Esophagus muscularis mucosa (tissue), 4 donors: ENCODE data around the gene PPM1F. TPM values are rescaled to one million over a fixed set of nuclear protein-coding genes. Genes with fewer than 3 reads are reported as not detected.

ENCODE experiments used
- DNase-seq: peaks from one replicate; pipeline ENCODE4 v3.0.0-alpha.2; 2017; ENCODE audit errors: extremely low spot score
- H3K27ac ChIP-seq, 4 donors: fragments of 200-600 bp; sonication (generic); replicated peaks in 1 of 4; 1 replicate in 3 of 4; 2 replicates in 1 of 4; pipeline ENCODE4 v1.5.1; 2016 to 2019; ENCODE audit warnings: mild to moderate bottlenecking in 1 of 4
- H3K27me3 ChIP-seq, 4 donors: fragments of 200-600 bp; sonication (generic); one replicate each; pipeline versions ENCODE4 v1.5.1 to v1.6.0; 2016 to 2019
- H3K36me3 ChIP-seq, 4 donors: fragments of 200-600 bp; sonication (generic); one replicate each; pipeline ENCODE4 v1.5.1; 2016 to 2019
- H3K4me1 ChIP-seq, 4 donors: fragments of 200-600 bp; sonication (generic); one replicate each; pipeline ENCODE4 v1.5.1; 2016 to 2019
- H3K4me3 ChIP-seq, 4 donors: fragments of 200-600 bp; sonication (generic); 1 replicate in 2 of 4; 2 replicates in 2 of 4; pipeline ENCODE4 v1.5.1; 2016 to 2019; ENCODE audit warnings: mild to moderate bottlenecking in 4 of 4, moderate library complexity in 1 of 4
- H3K9me3 ChIP-seq, 4 donors: fragments of 200-600 bp; sonication (generic); 1 replicate in 3 of 4; 2 replicates in 1 of 4; pipeline ENCODE4 v1.5.1; 2016 to 2019
- EP300 ChIP-seq: sonication (generic); formaldehyde crosslinking; IDR thresholded peaks from one replicate; pipeline ENCODE4 v1.6.1; 2017; ENCODE audit warnings: antibody characterized with exemption
- POLR2A ChIP-seq: fragments of 450-650 bp; IDR thresholded peaks from one replicate; pipeline ENCODE4 v1.6.1; 2017; ENCODE audit warnings: antibody characterized with exemption, moderate library complexity, mild to moderate bottlenecking, low read depth
- POLR2AphosphoS5 ChIP-seq, 2 donors: sonication (generic); formaldehyde crosslinking; IDR thresholded peaks; one replicate each; pipeline ENCODE4 v1.6.1; 2017; ENCODE audit warnings: antibody characterized with exemption in 2 of 2
- whole genome bisulfite sequencing: methylation state at CpG from one replicate; pipeline ENCODE4 v1.1.5; 2018; 5-methylcytosine and 5-hydroxymethylcytosine counted together
- intact Hi-C: fragments of 100-400 bp; cut with DNase I; formaldehyde crosslinking; loops from one replicate; pipeline ENCODE4 v1.15.1; 2023
- total RNA-seq, 4 donors: library from RNA; depleted of rRNA; stranded (reverse); fragments of >200 nt; gene quantifications; one replicate each; pipeline versions ENCODE4 v1.1.0 to v1.2.1, GENCODE V29; 2016
- TF ChIP-seq, protein P1 (sequence below), 3 experiments: fragments of 200-600 bp in 2 of 3; fragments of 450-650 bp in 1 of 3; sonication (generic) in 2 of 3; IDR thresholded peaks; one replicate each; pipeline ENCODE4 v1.5.1; 2017 to 2019; ENCODE audit warnings: antibody characterized with exemption in 3 of 3, mild to moderate bottlenecking in 2 of 3, moderate library complexity in 1 of 3

Gene PPM1F
- total RNA-seq, 4 donors from 2014 or later: 30.3 to 88.5 (median 74.1) TPM

DNA sequence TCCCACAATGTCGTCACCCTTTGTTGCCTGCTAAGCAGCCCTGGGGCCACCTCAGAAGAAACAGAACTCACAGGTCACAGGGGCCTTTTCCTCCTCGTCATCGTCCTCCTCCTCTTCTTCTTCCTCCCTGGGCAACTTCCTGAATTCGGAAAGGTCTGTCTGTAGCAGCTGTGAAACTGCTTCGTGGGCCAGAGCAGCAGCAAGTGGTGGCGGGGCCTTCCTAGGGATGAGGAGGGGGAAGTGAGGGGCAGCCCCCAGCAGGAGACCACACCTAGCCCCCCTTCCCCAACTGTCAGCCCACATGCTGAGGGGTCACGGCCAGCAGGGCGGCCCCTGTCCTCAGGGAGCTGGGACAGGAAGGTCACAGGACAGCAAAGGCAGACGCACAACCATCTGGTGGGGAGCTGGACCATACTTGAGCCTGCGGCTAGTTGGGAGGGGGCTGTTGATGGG lies 13.2 kb downstream of the PPM1F start:
- Histone ChIP-seq H3K27ac (peak overlapping the region; percentile 92 to 98 (median 94)), H3K4me3 (peak overlapping the region in 1 of 4 donors; percentile 67), H3K27me3 (no peaks in the 10 kb centered on the region), H3K36me3 (peaks cover under 1 to 41% (median 30%) of the 10 kb centered on the region in 4 donors), H3K9me3 (no peaks in the 10 kb centered on the region), H3K4me1 (peaks cover 84 to 96% (median 92%) of the 10 kb centered on the region in 4 donors)
- no peak for TF ChIP-seq EP300
- no peak for TF ChIP-seq POLR2A
- no peak for TF ChIP-seq POLR2AphosphoS5 (IDR thresholded peaks at IDR 0.05)
- no peak for DNase-seq
- intact Hi-C loops: loop anchor here (2.0 to 5.0 kb wide), 3 partner anchors 13 to 227 kb away; partner anchors contain the start of genes MAPK1 and PPM1F
- WGBS: 65% methylated on average over 8 of the region's 10 CpGs

DNA sequence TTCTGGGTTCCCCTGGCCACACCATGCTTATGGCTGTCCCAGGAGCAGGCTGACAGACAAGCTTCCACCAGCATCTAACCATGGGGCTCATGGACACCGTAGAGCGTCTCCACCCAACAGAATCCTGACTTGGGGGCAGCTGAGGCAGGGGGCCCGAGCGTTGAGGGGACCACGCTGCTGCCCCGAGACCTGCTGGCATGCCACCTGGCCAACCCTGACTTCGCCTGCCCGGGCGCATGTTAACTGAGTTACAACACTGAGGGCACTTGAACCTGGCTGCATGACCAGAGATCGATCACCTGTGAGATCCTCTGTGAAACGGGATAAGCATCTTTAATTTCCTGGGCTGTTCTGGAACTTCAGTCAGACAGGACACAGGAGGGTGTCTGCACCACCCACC lies 13.7 kb downstream of the PPM1F start:
- intact Hi-C loops: loop anchor here (2.0 to 5.0 kb wide), 3 partner anchors 14 to 227 kb away; partner anchors contain the start of genes MAPK1 and PPM1F
- Histone ChIP-seq H3K4me3 (peak overlapping the region; percentile 61 to 67 (median 66)), H3K27me3 (no peaks in the 10 kb centered on the region), H3K36me3 (peaks cover 0 to 40% (median 29%) of the 10 kb centered on the region in 4 donors), H3K27ac (peak overlapping the region; percentile 92 to 98 (median 94)), H3K4me1 (peaks cover 78 to 94% (median 86%) of the 10 kb centered on the region in 4 donors), H3K9me3 (no peaks in the 10 kb centered on the region)
- TF ChIP-seq POLR2AphosphoS5 (IDR thresholded peaks at IDR 0.05) (no peak), EP300 (no peak), POLR2A (no peak)
- TF ChIP-seq, protein P1, sequence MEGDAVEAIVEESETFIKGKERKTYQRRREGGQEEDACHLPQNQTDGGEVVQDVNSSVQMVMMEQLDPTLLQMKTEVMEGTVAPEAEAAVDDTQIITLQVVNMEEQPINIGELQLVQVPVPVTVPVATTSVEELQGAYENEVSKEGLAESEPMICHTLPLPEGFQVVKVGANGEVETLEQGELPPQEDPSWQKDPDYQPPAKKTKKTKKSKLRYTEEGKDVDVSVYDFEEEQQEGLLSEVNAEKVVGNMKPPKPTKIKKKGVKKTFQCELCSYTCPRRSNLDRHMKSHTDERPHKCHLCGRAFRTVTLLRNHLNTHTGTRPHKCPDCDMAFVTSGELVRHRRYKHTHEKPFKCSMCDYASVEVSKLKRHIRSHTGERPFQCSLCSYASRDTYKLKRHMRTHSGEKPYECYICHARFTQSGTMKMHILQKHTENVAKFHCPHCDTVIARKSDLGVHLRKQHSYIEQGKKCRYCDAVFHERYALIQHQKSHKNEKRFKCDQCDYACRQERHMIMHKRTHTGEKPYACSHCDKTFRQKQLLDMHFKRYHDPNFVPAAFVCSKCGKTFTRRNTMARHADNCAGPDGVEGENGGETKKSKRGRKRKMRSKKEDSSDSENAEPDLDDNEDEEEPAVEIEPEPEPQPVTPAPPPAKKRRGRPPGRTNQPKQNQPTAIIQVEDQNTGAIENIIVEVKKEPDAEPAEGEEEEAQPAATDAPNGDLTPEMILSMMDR (IDR thresholded peaks at IDR 0.05): no peak
- no peak for DNase-seq
- 62% methylated on average over 11 of the region's 11 CpGs for WGBS

DNA sequence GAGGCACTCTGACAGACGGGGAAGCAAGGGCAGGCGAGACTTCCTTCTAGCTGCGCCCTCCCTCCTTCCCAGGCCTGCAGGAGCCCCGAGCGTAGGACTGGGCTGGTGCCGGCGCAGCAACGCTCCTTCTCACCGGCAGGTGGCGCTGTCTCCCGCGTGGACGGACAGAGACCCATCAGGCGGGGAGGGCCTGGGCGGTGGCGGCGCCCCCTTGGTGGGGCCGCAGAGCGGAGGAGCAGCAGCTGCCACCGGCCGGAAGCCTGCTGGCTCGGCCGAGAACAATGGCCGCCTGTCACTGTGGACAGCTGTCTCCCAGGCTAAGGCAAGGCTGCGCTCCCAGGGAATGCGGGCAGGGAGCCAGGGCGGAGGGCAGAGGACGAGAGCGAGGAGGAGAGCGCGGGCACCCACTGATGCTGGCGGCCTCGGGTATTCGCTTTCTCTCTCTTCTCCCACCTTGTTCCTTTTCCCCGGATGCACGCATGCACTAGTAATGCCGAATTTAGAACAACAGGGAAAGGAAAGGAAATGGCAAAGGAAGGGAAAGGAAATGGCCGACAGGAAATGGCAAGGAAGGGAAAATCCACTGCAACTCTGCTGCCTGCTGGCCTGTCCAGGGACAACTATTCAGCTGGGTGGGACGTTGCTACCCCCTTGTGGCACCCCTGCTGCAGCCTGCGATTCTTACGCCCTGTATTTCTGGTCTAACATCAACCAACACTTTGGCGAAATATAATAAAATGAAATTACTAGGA lies 14.4 kb downstream of the PPM1F start:
- peak; percentile 98 for DNase-seq
- TF ChIP-seq, protein P1 (IDR thresholded peaks at IDR 0.05): peak; percentile 88 to 99 (median 99)
- TF ChIP-seq EP300 (no peak), POLR2A (no peak), POLR2AphosphoS5 (IDR thresholded peaks at IDR 0.05) (peak; percentile 82)
- no peaks in the 10 kb centered on the region for H3K9me3 ChIP-seq
- peak overlapping the region; percentile 92 to 98 (median 94) for H3K27ac ChIP-seq
- no peaks in the 10 kb centered on the region for H3K27me3 ChIP-seq
- peak overlapping the region; percentile 61 to 67 (median 66) for H3K4me3 ChIP-seq
- peaks cover 71 to 94% (median 79%) of the 10 kb centered on the region in 4 donors for H3K4me1 ChIP-seq
- whole genome bisulfite sequencing: 2% methylated on average over 30 of the region's 42 CpGs
- intact Hi-C loops: loop anchor here (2.0 to 5.0 kb wide), 3 partner anchors 15 to 226 kb away; partner anchors contain the start of genes MAPK1 and PPM1F
- H3K36me3 ChIP-seq: peaks cover 6 to 44% (median 32%) of the 10 kb centered on the region in 4 donors

DNA sequence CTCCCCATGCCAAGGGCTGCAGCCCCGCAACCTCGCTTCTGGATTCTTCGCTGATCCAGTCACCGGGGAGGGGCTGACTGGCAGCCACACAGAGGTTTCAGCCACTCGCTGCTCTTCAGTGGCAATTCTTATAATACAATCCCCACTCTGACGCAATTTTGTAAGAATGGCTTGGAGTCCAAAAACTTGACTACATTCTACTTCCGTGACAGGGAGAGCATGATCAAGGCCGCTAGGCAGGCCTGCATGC lies 14.9 kb downstream of the PPM1F start:
- peak overlapping the region; percentile 61 to 67 (median 66) for H3K4me3 ChIP-seq
- DNase-seq: peak; percentile 93
- H3K9me3 ChIP-seq: no peaks in the 10 kb centered on the region
- WGBS: 20% methylated on average over 1 of the region's 8 CpGs
- TF ChIP-seq POLR2AphosphoS5 (IDR thresholded peaks at IDR 0.05) (no peak), EP300 (no peak), POLR2A (no peak)
- TF ChIP-seq, protein P1 (IDR thresholded peaks at IDR 0.05): no peak
- intact Hi-C loops: loop anchor here (2.0 to 5.0 kb wide), 3 partner anchors 15 to 225 kb away; partner anchors contain the start of genes MAPK1 and PPM1F
- H3K27ac ChIP-seq: peak overlapping the region; percentile 92 to 98 (median 94)
- H3K27me3 ChIP-seq: no peaks in the 10 kb centered on the region
- peaks cover 66 to 90% (median 74%) of the 10 kb centered on the region in 4 donors for H3K4me1 ChIP-seq
- peaks cover 11 to 49% (median 37%) of the 10 kb centered on the region in 4 donors for H3K36me3 ChIP-seq
